GM21381 (cell line): ENCODE data around the gene TRAPPC10.

Source experiments
- ATAC-seq: cut with Tn5 transposase; IDR thresholded peaks from one replicate; pipeline ENCODE4 v1.9.1; 2021; ENCODE audit warnings: mild to moderate bottlenecking, moderate library complexity; ENCODE audit not compliant: unreplicated experiment

TRAPPC10 gene

GRCh38 chr21:43982489-43983078 lies 29.5 kb upstream of the TRAPPC10 start:
- no peak for ATAC-seq

GRCh38 chr21:43983390-43983789 lies 28.7 kb upstream of the TRAPPC10 start:
- no peak for ATAC-seq

GRCh38 chr21:43983860-43984420 lies 28.2 kb upstream of the TRAPPC10 start:
- no peak for ATAC-seq

- ATAC-seq: no peak
Observed at GRCh38 chr21:43984905-43985689, 27.0 kb upstream of the TRAPPC10 start.

GRCh38 chr21:43985690-43986251 lies 26.3 kb upstream of the TRAPPC10 start:
- ATAC-seq: no peak

- ATAC-seq: no peak
Observed at GRCh38 chr21:43986544-43987451, 25.3 kb upstream of the TRAPPC10 start.

GRCh38 chr21:43987509-43987908 lies 24.6 kb upstream of the TRAPPC10 start:
- no peak for ATAC-seq

- no peak for ATAC-seq
Observed at GRCh38 chr21:43988016-43988415, 24.1 kb upstream of the TRAPPC10 start.

GRCh38 chr21:43988506-43989230 lies 23.4 kb upstream of the TRAPPC10 start:
- ATAC-seq: no peak

GRCh38 chr21:43989401-43989800 lies 22.7 kb upstream of the TRAPPC10 start:
- no peak for ATAC-seq

- no peak for ATAC-seq
Observed at GRCh38 chr21:43991447-43991991, 20.6 kb upstream of the TRAPPC10 start.

- no peak for ATAC-seq
Observed at GRCh38 chr21:43992121-43992520, 20.0 kb upstream of the TRAPPC10 start.

GRCh38 chr21:43993420-43993934 lies 18.6 kb upstream of the TRAPPC10 start:
- ATAC-seq: no peak

GRCh38 chr21:43994085-43994484 lies 18.0 kb upstream of the TRAPPC10 start:
- no peak for ATAC-seq

- ATAC-seq: no peak
Observed at GRCh38 chr21:43994646-43995045, 17.5 kb upstream of the TRAPPC10 start.

GRCh38 chr21:43995521-43996105 lies 16.5 kb upstream of the TRAPPC10 start:
- ATAC-seq: no peak

- ATAC-seq: no peak
Observed at GRCh38 chr21:43997766-43998742, 14.1 kb upstream of the TRAPPC10 start.

- ATAC-seq: no peak
Observed at GRCh38 chr21:44000360-44000759, 11.7 kb upstream of the TRAPPC10 start.
